Ishikawa (cell line): ENCODE results near the gene L1CAM.

Experiments
- CEBPB ChIP-seq: IDR thresholded peaks from 2 replicates; pipeline ENCODE4 v1.6.1; 2012
- CREB1 ChIP-seq: IDR thresholded peaks from 2 replicates; pipeline ENCODE4 v1.6.1; 2012; ENCODE audit warnings: low read depth
- EGR1 ChIP-seq: IDR thresholded peaks from 2 replicates; pipeline ENCODE4 v1.6.1; 2012
- EP300 ChIP-seq: IDR thresholded peaks from 2 replicates; pipeline ENCODE4 v1.6.1; 2012; ENCODE audit warnings: borderline replicate concordance
- RAD21 ChIP-seq: IDR thresholded peaks from 2 replicates; pipeline ENCODE4 v1.6.1; 2012; ENCODE audit warnings: low read depth
- TAF1 ChIP-seq: IDR thresholded peaks from 2 replicates; pipeline ENCODE4 v1.6.1; 2012; ENCODE audit warnings: low read depth, mild to moderate bottlenecking
- YY1 ChIP-seq: IDR thresholded peaks from 2 replicates; pipeline ENCODE4 v1.6.1; 2012; ENCODE audit warnings: low read depth
- ZBTB7A ChIP-seq: IDR thresholded peaks from 2 replicates; pipeline ENCODE4 v1.6.1; 2012; ENCODE audit warnings: low read depth
- TF ChIP-seq, protein P1 (sequence below): IDR thresholded peaks from 2 replicates; pipeline ENCODE4 v1.6.1; 2012; ENCODE audit warnings: low read depth, mild to moderate bottlenecking
- TF ChIP-seq, protein P2 (sequence below): IDR thresholded peaks from 2 replicates; pipeline ENCODE4 v1.6.1; 2012

DNA sequence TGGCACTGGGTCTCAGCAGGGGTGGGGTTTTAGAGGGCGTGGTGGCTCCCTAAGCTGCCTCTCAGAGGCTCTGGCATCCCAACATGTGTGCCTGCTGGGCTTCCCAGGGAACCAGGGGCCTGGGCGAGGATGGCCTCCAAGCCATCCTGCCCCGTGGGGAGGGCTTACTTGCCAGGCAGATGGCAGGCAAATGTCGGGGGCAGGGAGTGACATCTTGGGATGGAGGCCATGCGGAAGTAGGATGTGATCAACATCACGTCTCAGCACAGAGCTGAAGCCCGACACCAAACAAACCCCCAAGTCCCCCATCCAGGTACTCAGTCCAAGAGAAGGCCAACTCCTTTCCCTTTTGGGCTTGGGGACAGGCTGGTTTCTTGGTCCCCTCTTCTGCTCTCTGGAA is 4.7 kb downstream of the L1CAM start:
- TF ChIP-seq RAD21: no peak
- TF ChIP-seq CREB1: no peak
- TF ChIP-seq, protein P1, sequence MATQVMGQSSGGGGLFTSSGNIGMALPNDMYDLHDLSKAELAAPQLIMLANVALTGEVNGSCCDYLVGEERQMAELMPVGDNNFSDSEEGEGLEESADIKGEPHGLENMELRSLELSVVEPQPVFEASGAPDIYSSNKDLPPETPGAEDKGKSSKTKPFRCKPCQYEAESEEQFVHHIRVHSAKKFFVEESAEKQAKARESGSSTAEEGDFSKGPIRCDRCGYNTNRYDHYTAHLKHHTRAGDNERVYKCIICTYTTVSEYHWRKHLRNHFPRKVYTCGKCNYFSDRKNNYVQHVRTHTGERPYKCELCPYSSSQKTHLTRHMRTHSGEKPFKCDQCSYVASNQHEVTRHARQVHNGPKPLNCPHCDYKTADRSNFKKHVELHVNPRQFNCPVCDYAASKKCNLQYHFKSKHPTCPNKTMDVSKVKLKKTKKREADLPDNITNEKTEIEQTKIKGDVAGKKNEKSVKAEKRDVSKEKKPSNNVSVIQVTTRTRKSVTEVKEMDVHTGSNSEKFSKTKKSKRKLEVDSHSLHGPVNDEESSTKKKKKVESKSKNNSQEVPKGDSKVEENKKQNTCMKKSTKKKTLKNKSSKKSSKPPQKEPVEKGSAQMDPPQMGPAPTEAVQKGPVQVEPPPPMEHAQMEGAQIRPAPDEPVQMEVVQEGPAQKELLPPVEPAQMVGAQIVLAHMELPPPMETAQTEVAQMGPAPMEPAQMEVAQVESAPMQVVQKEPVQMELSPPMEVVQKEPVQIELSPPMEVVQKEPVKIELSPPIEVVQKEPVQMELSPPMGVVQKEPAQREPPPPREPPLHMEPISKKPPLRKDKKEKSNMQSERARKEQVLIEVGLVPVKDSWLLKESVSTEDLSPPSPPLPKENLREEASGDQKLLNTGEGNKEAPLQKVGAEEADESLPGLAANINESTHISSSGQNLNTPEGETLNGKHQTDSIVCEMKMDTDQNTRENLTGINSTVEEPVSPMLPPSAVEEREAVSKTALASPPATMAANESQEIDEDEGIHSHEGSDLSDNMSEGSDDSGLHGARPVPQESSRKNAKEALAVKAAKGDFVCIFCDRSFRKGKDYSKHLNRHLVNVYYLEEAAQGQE: no peak
- no peak for TF ChIP-seq YY1
- TF ChIP-seq EP300: no peak
- no peak for TF ChIP-seq CEBPB
- no peak for TF ChIP-seq TAF1
- no peak for TF ChIP-seq EGR1
- TF ChIP-seq, protein P2, sequence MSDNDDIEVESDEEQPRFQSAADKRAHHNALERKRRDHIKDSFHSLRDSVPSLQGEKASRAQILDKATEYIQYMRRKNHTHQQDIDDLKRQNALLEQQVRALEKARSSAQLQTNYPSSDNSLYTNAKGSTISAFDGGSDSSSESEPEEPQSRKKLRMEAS: no peak
- TF ChIP-seq ZBTB7A: no peak
